PFSK-1 (cell line): ENCODE measurements around the gene AGR3.

ENCODE experiments used
- FOXP2 ChIP-seq: optimal IDR thresholded peaks from 2 replicates; pipeline ENCODE3; 2011; ENCODE audit warnings: borderline replicate concordance, control low read depth, inconsistent platforms; ENCODE audit not compliant: insufficient read depth; ENCODE audit errors: extremely low read length, extremely low read depth
- POLR2AphosphoS5 ChIP-seq: IDR thresholded peaks from 2 replicates; pipeline ENCODE4 v1.6.1; 2012; ENCODE audit warnings: low read depth, mild to moderate bottlenecking, control low read depth, low read length, moderate library complexity
- SIN3A ChIP-seq: IDR thresholded peaks from 2 replicates; pipeline ENCODE4 v1.6.1; 2012; ENCODE audit warnings: mild to moderate bottlenecking, low read length, moderate library complexity, borderline replicate concordance; ENCODE audit not compliant: insufficient read depth
- TAF1 ChIP-seq: IDR thresholded peaks from 2 replicates; pipeline ENCODE4 v1.6.1; 2012; ENCODE audit warnings: low read length, control low read depth, borderline replicate concordance; ENCODE audit not compliant: insufficient read depth
- TF ChIP-seq, protein P1 (sequence below), 2 experiments: IDR thresholded peaks; 2 replicates each; pipeline versions ENCODE4 v1.6.1 to v1.8.0; 2011 to 2012; ENCODE audit warnings: low read depth in 2 of 2, low read length in 2 of 2, control low read depth in 1 of 2, inconsistent platforms in 1 of 2, mild to moderate bottlenecking in 1 of 2, moderate library complexity in 1 of 2; ENCODE audit not compliant: insufficient read depth in 1 of 2

The AGR3 gene

DNA sequence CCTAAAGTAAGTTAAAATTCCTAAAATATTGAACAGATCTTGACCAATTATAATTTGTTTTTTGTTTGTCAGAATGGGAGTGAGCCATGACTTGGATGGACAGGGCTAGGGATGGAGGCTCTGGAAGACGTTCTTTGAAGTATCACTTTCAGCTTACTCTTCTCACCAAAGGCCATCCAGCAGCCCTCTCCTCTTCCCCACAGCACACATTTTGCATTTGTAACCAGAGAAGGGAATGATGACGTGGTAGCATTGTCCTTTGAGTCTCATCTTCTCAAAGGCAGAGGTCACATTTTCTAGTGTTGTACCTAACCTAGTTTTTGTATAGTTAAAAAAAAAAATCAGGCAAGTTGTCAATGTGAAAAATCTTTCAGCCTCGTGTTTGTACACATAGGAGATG, 43.8 kb upstream of the AGR3 start:
- TF ChIP-seq POLR2AphosphoS5 (no peak), TAF1 (no peak), SIN3A (no peak), FOXP2 (no peak)
- TF ChIP-seq, protein P1, sequence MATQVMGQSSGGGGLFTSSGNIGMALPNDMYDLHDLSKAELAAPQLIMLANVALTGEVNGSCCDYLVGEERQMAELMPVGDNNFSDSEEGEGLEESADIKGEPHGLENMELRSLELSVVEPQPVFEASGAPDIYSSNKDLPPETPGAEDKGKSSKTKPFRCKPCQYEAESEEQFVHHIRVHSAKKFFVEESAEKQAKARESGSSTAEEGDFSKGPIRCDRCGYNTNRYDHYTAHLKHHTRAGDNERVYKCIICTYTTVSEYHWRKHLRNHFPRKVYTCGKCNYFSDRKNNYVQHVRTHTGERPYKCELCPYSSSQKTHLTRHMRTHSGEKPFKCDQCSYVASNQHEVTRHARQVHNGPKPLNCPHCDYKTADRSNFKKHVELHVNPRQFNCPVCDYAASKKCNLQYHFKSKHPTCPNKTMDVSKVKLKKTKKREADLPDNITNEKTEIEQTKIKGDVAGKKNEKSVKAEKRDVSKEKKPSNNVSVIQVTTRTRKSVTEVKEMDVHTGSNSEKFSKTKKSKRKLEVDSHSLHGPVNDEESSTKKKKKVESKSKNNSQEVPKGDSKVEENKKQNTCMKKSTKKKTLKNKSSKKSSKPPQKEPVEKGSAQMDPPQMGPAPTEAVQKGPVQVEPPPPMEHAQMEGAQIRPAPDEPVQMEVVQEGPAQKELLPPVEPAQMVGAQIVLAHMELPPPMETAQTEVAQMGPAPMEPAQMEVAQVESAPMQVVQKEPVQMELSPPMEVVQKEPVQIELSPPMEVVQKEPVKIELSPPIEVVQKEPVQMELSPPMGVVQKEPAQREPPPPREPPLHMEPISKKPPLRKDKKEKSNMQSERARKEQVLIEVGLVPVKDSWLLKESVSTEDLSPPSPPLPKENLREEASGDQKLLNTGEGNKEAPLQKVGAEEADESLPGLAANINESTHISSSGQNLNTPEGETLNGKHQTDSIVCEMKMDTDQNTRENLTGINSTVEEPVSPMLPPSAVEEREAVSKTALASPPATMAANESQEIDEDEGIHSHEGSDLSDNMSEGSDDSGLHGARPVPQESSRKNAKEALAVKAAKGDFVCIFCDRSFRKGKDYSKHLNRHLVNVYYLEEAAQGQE (IDR thresholded peaks at IDR 0.05; ENCODE audit: insufficient read depth in 1 of 2, low read depth in 2 of 2, low read length in 2 of 2) = no peak

- TF ChIP-seq TAF1 (no peak), POLR2AphosphoS5 (no peak), FOXP2 (no peak), SIN3A (no peak)
- TF ChIP-seq, protein P1 (IDR thresholded peaks at IDR 0.05; ENCODE audit: insufficient read depth in 1 of 2, low read depth in 2 of 2, low read length in 2 of 2) = no peak
Measured at GRCh38 chr7:16923019-16923418, 41.2 kb upstream of the AGR3 start.

DNA sequence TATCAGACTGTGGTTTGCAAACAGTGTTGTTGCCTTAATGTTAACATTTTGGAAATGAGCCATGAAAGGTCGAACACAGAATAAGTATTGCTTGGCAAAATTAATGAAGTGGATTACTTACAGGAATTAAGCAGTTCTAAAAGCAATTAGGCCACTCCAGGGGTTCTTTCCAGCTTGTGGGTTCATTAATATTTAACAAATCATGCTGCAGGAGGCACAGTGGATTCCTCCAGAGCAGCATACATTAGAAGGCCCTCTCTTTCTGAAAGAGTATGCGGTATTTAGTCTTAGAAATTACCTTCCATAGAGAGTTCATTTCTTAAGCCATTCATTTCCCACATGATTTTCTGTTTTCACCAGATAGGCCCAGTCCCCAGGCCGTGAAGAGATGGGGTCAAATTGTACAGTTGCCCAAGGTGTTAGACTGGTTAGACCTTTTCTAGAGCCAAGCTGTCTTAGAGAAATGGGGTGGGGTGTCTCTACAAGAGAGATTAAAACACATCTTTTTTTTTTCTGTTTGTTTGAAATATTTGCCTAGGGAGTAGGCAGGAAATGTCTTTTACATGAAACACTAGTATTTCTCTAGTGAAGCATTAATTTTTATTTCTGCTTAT, 40.0 kb upstream of the AGR3 start:
- TF ChIP-seq SIN3A = no peak

DNA sequence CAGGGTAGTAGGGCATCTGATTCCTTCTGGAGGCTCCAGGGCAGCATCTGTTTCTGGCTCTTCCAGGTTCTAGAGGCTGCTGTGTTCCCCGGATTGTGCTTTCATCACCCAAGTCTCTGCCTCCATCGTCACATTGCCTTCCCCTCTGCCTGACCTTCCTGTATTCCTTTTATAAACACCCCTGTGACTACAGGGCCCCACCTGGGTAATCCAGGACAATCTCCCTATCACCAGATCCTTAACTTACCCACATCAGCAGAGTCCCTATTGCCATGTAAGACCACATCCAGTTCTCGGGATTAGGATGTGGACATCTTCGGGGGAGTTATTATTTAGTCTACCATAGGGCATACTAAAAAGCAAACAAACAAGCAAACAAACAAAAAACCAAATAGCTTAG, 39.4 kb upstream of the AGR3 start:
- TF ChIP-seq FOXP2 (no peak), POLR2AphosphoS5 (no peak), SIN3A (no peak), TAF1 (no peak)
- TF ChIP-seq, protein P1 (IDR thresholded peaks at IDR 0.05; ENCODE audit: insufficient read depth in 1 of 2, low read depth in 2 of 2, low read length in 2 of 2) = no peak

DNA sequence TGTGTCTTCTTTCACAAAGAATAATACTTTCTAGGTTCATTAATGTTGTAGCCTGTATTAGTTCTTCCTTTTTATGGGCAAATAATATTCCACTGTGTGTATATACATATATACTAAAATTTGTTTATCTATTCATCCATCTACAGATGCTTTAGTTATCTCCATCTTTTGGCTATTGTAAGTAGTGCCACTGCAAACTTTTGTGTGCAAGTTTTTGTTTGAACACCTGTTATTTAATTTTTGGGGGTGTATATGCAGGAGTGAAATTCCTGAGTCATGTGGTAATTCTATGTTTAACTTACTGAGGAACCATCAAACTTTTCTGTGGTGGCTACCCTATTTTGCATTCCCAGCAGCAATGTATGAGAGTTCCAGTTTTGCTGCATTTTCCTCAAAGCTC, 37.7 kb upstream of the AGR3 start:
- TF ChIP-seq, protein P1 (IDR thresholded peaks at IDR 0.05; ENCODE audit: insufficient read depth in 1 of 2, low read depth in 2 of 2, low read length in 2 of 2) = no peak
- no peak for TF ChIP-seq SIN3A
- TF ChIP-seq TAF1 = no peak
- no peak for TF ChIP-seq FOXP2
